ENCODE measurements around the gene AKR1C4.
"Not testable (repeated sequence)": the region's sequence is repeated elsewhere in the genome, so short reads cannot be mapped to it uniquely, and the experiment has no call there.

DNA sequence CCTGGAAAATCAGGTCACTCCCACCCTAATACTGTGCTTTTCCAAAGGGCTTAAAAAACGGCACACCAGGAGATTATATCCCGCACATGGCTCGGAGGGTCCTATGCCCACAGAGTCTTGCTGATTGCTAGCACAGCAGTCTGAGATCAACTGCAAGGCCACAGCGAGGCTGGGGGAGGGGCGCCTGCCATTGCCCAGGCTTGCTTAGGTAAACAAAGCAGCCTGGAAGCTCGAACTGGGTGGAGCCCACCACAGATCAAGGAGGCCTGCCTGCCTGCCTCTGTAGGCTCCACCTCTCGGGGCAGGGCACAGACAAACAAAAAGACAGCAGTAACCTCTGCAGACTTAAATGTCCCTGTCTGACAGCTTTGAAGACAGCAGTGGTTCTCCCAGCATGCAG, 26.3 kb downstream of the AKR1C4 start:
- TF ChIP-seq POLR2AphosphoS5, POLR2A (IDR thresholded peaks at IDR 0.05): not testable (repeated sequence)
- TF ChIP-seq, protein P1, sequence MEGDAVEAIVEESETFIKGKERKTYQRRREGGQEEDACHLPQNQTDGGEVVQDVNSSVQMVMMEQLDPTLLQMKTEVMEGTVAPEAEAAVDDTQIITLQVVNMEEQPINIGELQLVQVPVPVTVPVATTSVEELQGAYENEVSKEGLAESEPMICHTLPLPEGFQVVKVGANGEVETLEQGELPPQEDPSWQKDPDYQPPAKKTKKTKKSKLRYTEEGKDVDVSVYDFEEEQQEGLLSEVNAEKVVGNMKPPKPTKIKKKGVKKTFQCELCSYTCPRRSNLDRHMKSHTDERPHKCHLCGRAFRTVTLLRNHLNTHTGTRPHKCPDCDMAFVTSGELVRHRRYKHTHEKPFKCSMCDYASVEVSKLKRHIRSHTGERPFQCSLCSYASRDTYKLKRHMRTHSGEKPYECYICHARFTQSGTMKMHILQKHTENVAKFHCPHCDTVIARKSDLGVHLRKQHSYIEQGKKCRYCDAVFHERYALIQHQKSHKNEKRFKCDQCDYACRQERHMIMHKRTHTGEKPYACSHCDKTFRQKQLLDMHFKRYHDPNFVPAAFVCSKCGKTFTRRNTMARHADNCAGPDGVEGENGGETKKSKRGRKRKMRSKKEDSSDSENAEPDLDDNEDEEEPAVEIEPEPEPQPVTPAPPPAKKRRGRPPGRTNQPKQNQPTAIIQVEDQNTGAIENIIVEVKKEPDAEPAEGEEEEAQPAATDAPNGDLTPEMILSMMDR (IDR thresholded peaks at IDR 0.05 in 8 of 11, conservative IDR thresholded peaks at IDR 0.05 in 3 of 11), result not testable (repeated sequence)
